Measurements from ENCODE around the gene ATRN. TPM values are rescaled to one million over a fixed set of nuclear protein-coding genes. Genes with fewer than 3 reads are reported as not detected.
"Not testable (repeated sequence)": the region's sequence is repeated elsewhere in the genome, so short reads cannot be mapped to it uniquely, and the experiment has no call there.

Gene ATRN
- polyA plus RNA-seq, 1 donor (not counting 4 experiments of a cell fraction or from before 2014, with no cell fraction given) = 49.9 TPM

DNA sequence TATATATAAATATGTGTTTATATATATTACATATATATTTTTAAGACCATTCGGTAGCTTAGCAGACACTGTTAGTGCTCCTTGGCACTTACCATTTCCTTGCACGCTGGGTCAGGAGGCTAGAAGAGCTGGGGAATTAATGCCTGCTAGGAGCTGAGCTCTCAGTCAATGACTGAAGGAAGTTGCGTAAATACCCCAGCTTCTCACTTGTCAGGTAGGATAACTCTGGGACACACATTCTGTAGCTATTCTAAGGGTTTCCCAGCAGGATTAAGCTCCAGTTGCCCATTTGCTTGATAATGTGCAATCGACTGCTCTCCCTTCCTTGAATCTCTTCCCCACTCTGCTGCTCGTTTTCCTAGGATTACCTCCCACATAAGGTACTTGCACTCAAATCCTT is 47.7 kb upstream of the ATRN start:
- H2AFZ ChIP-seq (ENCODE audit: control insufficient read depth, low read length) = peak overlapping the region; percentile 47
- no peaks in the 10 kb centered on the region for H3K9me3 ChIP-seq (ENCODE audit: control insufficient read depth, low read depth, low read length)
- no peak overlapping the region for H3K9ac ChIP-seq (ENCODE audit: control insufficient read depth, extremely low read depth, insufficient read depth, low read length)
- no peaks in the 10 kb centered on the region for H3K79me2 ChIP-seq (ENCODE audit: control insufficient read depth, insufficient read depth, low read length)
- FAIRE-seq (no peak), DNase-seq (ENCODE audit: low read depth, low spot score) (no peak)
- H3K27me3 ChIP-seq (ENCODE audit: control insufficient read depth, extremely low read depth, insufficient read depth, low read length) = no peaks in the 10 kb centered on the region
- no peak overlapping the region for H3K4me3 ChIP-seq (ENCODE audit: control insufficient read depth in 2 of 3, extremely low read depth in 1 of 3, insufficient read depth in 2 of 3, low read depth in 1 of 3, low read length in 3 of 3)
- H3K9me1 ChIP-seq (ENCODE audit: control insufficient read depth, extremely low read depth, insufficient read depth, low read length) = no peaks in the 10 kb centered on the region
- dilution Hi-C loops (cut with MboI; ENCODE audit: extremely low pct_ligation_motif_present, low sequenced_read_pairs) = no loop called here
- no peak for TF ChIP-seq EZH2 (IDR thresholded peaks at IDR 0.05; ENCODE audit: low read length)
- TF ChIP-seq, protein P1, sequence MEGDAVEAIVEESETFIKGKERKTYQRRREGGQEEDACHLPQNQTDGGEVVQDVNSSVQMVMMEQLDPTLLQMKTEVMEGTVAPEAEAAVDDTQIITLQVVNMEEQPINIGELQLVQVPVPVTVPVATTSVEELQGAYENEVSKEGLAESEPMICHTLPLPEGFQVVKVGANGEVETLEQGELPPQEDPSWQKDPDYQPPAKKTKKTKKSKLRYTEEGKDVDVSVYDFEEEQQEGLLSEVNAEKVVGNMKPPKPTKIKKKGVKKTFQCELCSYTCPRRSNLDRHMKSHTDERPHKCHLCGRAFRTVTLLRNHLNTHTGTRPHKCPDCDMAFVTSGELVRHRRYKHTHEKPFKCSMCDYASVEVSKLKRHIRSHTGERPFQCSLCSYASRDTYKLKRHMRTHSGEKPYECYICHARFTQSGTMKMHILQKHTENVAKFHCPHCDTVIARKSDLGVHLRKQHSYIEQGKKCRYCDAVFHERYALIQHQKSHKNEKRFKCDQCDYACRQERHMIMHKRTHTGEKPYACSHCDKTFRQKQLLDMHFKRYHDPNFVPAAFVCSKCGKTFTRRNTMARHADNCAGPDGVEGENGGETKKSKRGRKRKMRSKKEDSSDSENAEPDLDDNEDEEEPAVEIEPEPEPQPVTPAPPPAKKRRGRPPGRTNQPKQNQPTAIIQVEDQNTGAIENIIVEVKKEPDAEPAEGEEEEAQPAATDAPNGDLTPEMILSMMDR (optimal IDR thresholded peaks at IDR 0.05 in 1 of 3, IDR thresholded peaks at IDR 0.05 in 1 of 3, conservative IDR thresholded peaks at IDR 0.05 in 1 of 3; ENCODE audit: extremely low read depth in 1 of 3, insufficient read depth in 2 of 3, low read length in 3 of 3) = no peak
- no peak overlapping the region for H3K4me2 ChIP-seq (ENCODE audit: control insufficient read depth, extremely low read depth, insufficient read depth, low read depth, low read length)
- no peaks in the 10 kb centered on the region for H4K20me1 ChIP-seq (ENCODE audit: control insufficient read depth, extremely low read depth, insufficient read depth, low read length)
- no peaks in the 10 kb centered on the region for H3K36me3 ChIP-seq (ENCODE audit: control insufficient read depth in 2 of 2, extremely low read depth in 1 of 2, insufficient read depth in 2 of 2, low read length in 2 of 2)
- H3K27ac ChIP-seq (ENCODE audit: control insufficient read depth, insufficient read depth, low read length) = no peak overlapping the region
- peaks cover 12% of the 10 kb centered on the region for H3K4me1 ChIP-seq (ENCODE audit: control insufficient read depth, extremely low read depth, insufficient read depth, low read length)

- H3K79me2 ChIP-seq (ENCODE audit: control insufficient read depth, insufficient read depth, low read length); H3K27me3 ChIP-seq (ENCODE audit: control insufficient read depth, extremely low read depth, insufficient read depth, low read length); dilution Hi-C loops (cut with MboI; ENCODE audit: extremely low pct_ligation_motif_present, low sequenced_read_pairs); FAIRE-seq; H3K9ac ChIP-seq (ENCODE audit: control insufficient read depth, extremely low read depth, insufficient read depth, low read length); H3K4me2 ChIP-seq (ENCODE audit: control insufficient read depth, extremely low read depth, insufficient read depth, low read depth, low read length); H3K9me3 ChIP-seq (ENCODE audit: control insufficient read depth, low read depth, low read length); H3K4me1 ChIP-seq (ENCODE audit: control insufficient read depth, extremely low read depth, insufficient read depth, low read length); H3K36me3 ChIP-seq (ENCODE audit: control insufficient read depth in 2 of 2, extremely low read depth in 1 of 2, insufficient read depth in 2 of 2, low read length in 2 of 2); H4K20me1 ChIP-seq (ENCODE audit: control insufficient read depth, extremely low read depth, insufficient read depth, low read length); DNase-seq (ENCODE audit: low read depth, low spot score); H3K4me3 ChIP-seq (ENCODE audit: control insufficient read depth in 2 of 3, extremely low read depth in 1 of 3, insufficient read depth in 2 of 3, low read depth in 1 of 3, low read length in 3 of 3); H3K27ac ChIP-seq (ENCODE audit: control insufficient read depth, insufficient read depth, low read length); H3K9me1 ChIP-seq (ENCODE audit: control insufficient read depth, extremely low read depth, insufficient read depth, low read length); H2AFZ ChIP-seq (ENCODE audit: control insufficient read depth, low read length): not testable (repeated sequence)
These were observed 44.1 kb upstream of the ATRN start for GRCh38 chr20:3426766-3427165.

GRCh38 chr20:3430376-3431069 is 40.3 kb upstream of the ATRN start:
- Histone ChIP-seq H3K79me2 (ENCODE audit: control insufficient read depth, insufficient read depth, low read length) (no peaks in the 10 kb centered on the region), H3K4me1 (ENCODE audit: control insufficient read depth, extremely low read depth, insufficient read depth, low read length) (peaks cover 2% of the 10 kb centered on the region), H3K9ac (ENCODE audit: control insufficient read depth, extremely low read depth, insufficient read depth, low read length) (no peak overlapping the region), H3K27ac (ENCODE audit: control insufficient read depth, insufficient read depth, low read length) (no peak overlapping the region), H3K36me3 (ENCODE audit: control insufficient read depth in 2 of 2, extremely low read depth in 1 of 2, insufficient read depth in 2 of 2, low read length in 2 of 2) (no peaks in the 10 kb centered on the region), H4K20me1 (ENCODE audit: control insufficient read depth, extremely low read depth, insufficient read depth, low read length) (no peaks in the 10 kb centered on the region), H3K4me3 (ENCODE audit: control insufficient read depth in 2 of 3, extremely low read depth in 1 of 3, insufficient read depth in 2 of 3, low read depth in 1 of 3, low read length in 3 of 3) (no peak overlapping the region), H3K4me2 (ENCODE audit: control insufficient read depth, extremely low read depth, insufficient read depth, low read depth, low read length) (no peak overlapping the region), H3K27me3 (ENCODE audit: control insufficient read depth, extremely low read depth, insufficient read depth, low read length) (no peaks in the 10 kb centered on the region), H3K9me1 (ENCODE audit: control insufficient read depth, extremely low read depth, insufficient read depth, low read length) (no peaks in the 10 kb centered on the region), H2AFZ (ENCODE audit: control insufficient read depth, low read length) (no peak overlapping the region), H3K9me3 (ENCODE audit: control insufficient read depth, low read depth, low read length) (no peaks in the 10 kb centered on the region)
- dilution Hi-C loops (cut with MboI; ENCODE audit: extremely low pct_ligation_motif_present, low sequenced_read_pairs) = no loop called here
- DNase-seq (ENCODE audit: low read depth, low spot score) (no peak), FAIRE-seq (peak; percentile 63)
- no peak for TF ChIP-seq EZH2 (IDR thresholded peaks at IDR 0.05; ENCODE audit: low read length)
- TF ChIP-seq, protein P1 (optimal IDR thresholded peaks at IDR 0.05 in 1 of 3, IDR thresholded peaks at IDR 0.05 in 1 of 3, conservative IDR thresholded peaks at IDR 0.05 in 1 of 3; ENCODE audit: extremely low read depth in 1 of 3, insufficient read depth in 2 of 3, low read length in 3 of 3) = no peak

Data from keratinocyte (primary cell).